ENCODE measurements around the gene NME5. TPM values are rescaled to one million over a fixed set of nuclear protein-coding genes. Genes with fewer than 3 reads are reported as not detected.
A peak's percentile ranks its signal among the peaks of the same experiment; 100 is the strongest.

Gene NME5
- total and polyA plus RNA-seq, 10 donors = 0.13 to 1.3 (median 0.51) TPM; not detected in 4

- TF ChIP-seq CTCF (IDR thresholded peaks at IDR 0.05 in 8 of 11, conservative IDR thresholded peaks at IDR 0.05 in 3 of 11) = peak; percentile 47 to 87 (median 79)
- no peak for TF ChIP-seq POLR2A (IDR thresholded peaks at IDR 0.05)
- TF ChIP-seq POLR2AphosphoS5 (IDR thresholded peaks at IDR 0.05) = no peak
- WGBS, 5 donors = 15 to 20% (median 17%) methylated on average over 6 of the region's 6 CpGs
- Histone ChIP-seq H3K9me3 (no peaks in the 10 kb centered on the region), H3K36me3 (no peaks in the 10 kb centered on the region), H3K4me3 (no peak overlapping the region), H3K27me3 (replicated peaks in 1 of 7) (peaks cover 0 to 6% (median 0%) of the 10 kb centered on the region in 7 donors), H3K4me1 (peaks cover 0 to 4% (median 0%) of the 10 kb centered on the region in 6 donors), H3K27ac (no peak overlapping the region)
- intact Hi-C loops (cut with DNase I; ENCODE audit: low total_unique reads) = no loop called here
- peak; percentile 84 for DNase-seq
These were observed 70.3 kb downstream of the NME5 start for GRCh38 chr5:138068742-138069600.

- intact Hi-C loops (cut with DNase I; ENCODE audit: low total_unique reads) = no loop called here
- no peak overlapping the region for H3K4me3 ChIP-seq
- WGBS, 5 donors = 86 to 91% (median 89%) methylated on average over 8 of the region's 8 CpGs
- H3K4me1 ChIP-seq = peaks cover 0 to 4% (median 0%) of the 10 kb centered on the region in 6 donors
- no peak for TF ChIP-seq CTCF (IDR thresholded peaks at IDR 0.05 in 8 of 11, conservative IDR thresholded peaks at IDR 0.05 in 3 of 11)
- no peak for TF ChIP-seq POLR2A (IDR thresholded peaks at IDR 0.05)
- no peak for TF ChIP-seq POLR2AphosphoS5 (IDR thresholded peaks at IDR 0.05)
- no peaks in the 10 kb centered on the region for H3K36me3 ChIP-seq
- no peaks in the 10 kb centered on the region for H3K9me3 ChIP-seq
- no peak overlapping the region for H3K27ac ChIP-seq
- peaks cover 0 to 6% (median 0%) of the 10 kb centered on the region in 7 donors for H3K27me3 ChIP-seq (replicated peaks in 1 of 7)
- no peak for DNase-seq
These were observed 71.3 kb downstream of the NME5 start for GRCh38 chr5:138067945-138068344.

Small RNA genes lying within 50 kb of the gene (small RNA-seq; reads per million reads assigned to genes)
- gene RNU6-1148P (0 reads per million in 4 donors), gene RNU6-460P (0.15 to 0.69 (median 0.22) reads per million in 4 donors), gene RNU6-888P (0 reads per million in 4 donors)

Other genes starting within 250 kb of the NME5 start
- 1 to 10 TPM in 2 of 7 donors, not detected in 5; 1.1 to 1.8 TPM for gene PKD2L2, start 250.0 kb downstream of the NME5 start, total RNA-seq
- gene PKD2L2, start 250.0 kb downstream of the NME5 start, polyA plus RNA-seq = under 1 TPM in 1 of 3 donors, not detected in 2; 0.09 TPM
- gene FAM13B, start 106.3 kb downstream of the NME5 start, total RNA-seq = 10 to 100 TPM; 57.6 to 91.9 (median 67.6) TPM
- 10 to 100 TPM; 11.3 to 14.5 (median 11.5) TPM for gene FAM13B, start 106.3 kb downstream of the NME5 start, polyA plus RNA-seq
- under 1 TPM in 1 of 7 donors, not detected in 6; 0.60 TPM for gene WNT8A, start 55.4 kb downstream of the NME5 start, total RNA-seq
- under 1 TPM in 1 of 3 donors, not detected in 2; 0.05 TPM for gene WNT8A, start 55.4 kb downstream of the NME5 start, polyA plus RNA-seq
- gene BRD8, start 39.2 kb upstream of the NME5 start, total RNA-seq = 10 to 100 TPM; 49.0 to 78.6 (median 57.5) TPM
- 10 to 100 TPM; 20.5 to 41.8 (median 31.8) TPM for gene BRD8, start 39.2 kb upstream of the NME5 start, polyA plus RNA-seq
- 1 to 10 TPM; 1.5 to 5.9 (median 3.2) TPM for gene KIF20A, start 39.7 kb upstream of the NME5 start, total RNA-seq
- gene KIF20A, start 39.7 kb upstream of the NME5 start, polyA plus RNA-seq = 1 to 10 TPM in 2 of 3 donors, under 1 TPM in 1; 0.83 to 4.9 (median 1.2) TPM
- 10 to 100 TPM; 21.0 to 28.6 (median 23.3) TPM for gene CDC23, start 73.9 kb upstream of the NME5 start, total RNA-seq
- 10 to 100 TPM in 2 of 3 donors, 1 to 10 TPM in 1; 8.7 to 14.0 (median 12.2) TPM for gene CDC23, start 73.9 kb upstream of the NME5 start, polyA plus RNA-seq
- gene GFRA3, start 135.2 kb upstream of the NME5 start, total RNA-seq = not detected
- gene GFRA3, start 135.2 kb upstream of the NME5 start, polyA plus RNA-seq = 1 to 10 TPM in 1 of 3 donors, under 1 TPM in 1, not detected in 1; 0.14 to 1.2 TPM
- gene CDC25C, start 192.4 kb upstream of the NME5 start, total RNA-seq = 1 to 10 TPM in 3 of 7 donors, under 1 TPM in 4; 0.25 to 6.0 (median 0.89) TPM
- gene CDC25C, start 192.4 kb upstream of the NME5 start, polyA plus RNA-seq = 1 to 10 TPM in 1 of 3 donors, under 1 TPM in 2; 0.37 to 2.0 (median 0.77) TPM
- 10 to 100 TPM; 28.8 to 42.0 (median 33.7) TPM for gene FAM53C, start 198.8 kb upstream of the NME5 start, total RNA-seq
- 10 to 100 TPM in 1 of 3 donors, 1 to 10 TPM in 2; 6.8 to 11.7 (median 7.7) TPM for gene FAM53C, start 198.8 kb upstream of the NME5 start, polyA plus RNA-seq
- 10 to 100 TPM; 69.1 to 90.6 (median 79.6) TPM for gene KDM3B, start 213.3 kb upstream of the NME5 start, total RNA-seq
- 10 to 100 TPM; 21.6 to 27.4 (median 24.8) TPM for gene KDM3B, start 213.3 kb upstream of the NME5 start, polyA plus RNA-seq